ENCODE measurements around the gene RPTN. TPM values are rescaled to one million over a fixed set of nuclear protein-coding genes. Genes with fewer than 3 reads are reported as not detected.

Gene RPTN
- total RNA-seq, 1 experiment from 2014 or later, result not detected

DNA sequence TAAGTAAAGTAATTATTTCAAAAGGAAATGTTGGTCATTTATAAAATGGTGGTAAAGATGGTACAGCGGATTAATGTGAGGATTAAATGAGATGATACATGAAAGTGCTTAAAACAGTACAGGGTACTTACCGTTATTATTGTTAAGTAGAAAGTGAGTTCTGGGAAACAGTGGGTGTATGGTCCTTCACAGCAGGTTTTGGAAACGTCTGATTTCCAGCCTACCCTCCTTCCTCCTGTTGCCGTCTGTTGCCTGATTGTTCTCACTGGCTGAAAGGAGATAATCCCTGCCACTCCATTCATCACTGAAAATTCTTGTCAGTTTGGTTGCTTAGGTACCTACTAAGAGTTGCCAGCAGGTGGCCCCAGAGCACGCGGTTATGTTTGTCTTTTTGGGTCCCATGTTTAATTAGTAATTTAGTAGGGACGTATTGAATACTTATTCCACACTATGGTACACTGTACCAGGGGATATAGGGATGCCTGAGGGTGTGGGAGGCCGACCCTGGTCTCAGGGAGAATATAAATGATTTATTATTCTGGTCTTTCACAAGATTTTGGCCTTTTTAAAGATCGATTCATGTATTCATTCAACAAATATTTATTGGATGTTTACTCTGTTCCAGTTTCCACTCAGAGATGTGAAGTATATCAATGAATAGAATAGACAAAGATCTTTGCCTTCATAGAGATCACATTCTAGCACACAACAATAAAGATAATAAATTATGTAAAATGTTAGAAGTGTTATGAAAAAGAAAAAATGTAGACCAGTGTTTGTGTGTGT, 30.8 kb upstream of the RPTN start:
- H3T11ph ChIP-seq (ENCODE audit: low read length), result no peak overlapping the region
- peak; percentile 44 for DNase-seq
- H3K36me3 Mint-ChIP-seq (ENCODE audit: insufficient read depth in 1 of 3, low read depth in 3 of 3), result peaks cover 0 to 5% (median 0%) of the 10 kb centered on the region in 3 experiments; a peak in 3 of 7 replicates
- H3K27me3 ChIP-seq (ENCODE audit: insufficient read depth, low read length), result no peaks in the 10 kb centered on the region
- no peak overlapping the region for H3K14ac ChIP-seq (ENCODE audit: insufficient read depth, low read length)
- H3K4me2 ChIP-seq (ENCODE audit: insufficient read depth, insufficient read length, low read length), result no peak overlapping the region
- H2BK12ac ChIP-seq (ENCODE audit: insufficient read length, low read depth, low read length), result no peak overlapping the region
- no peak overlapping the region for H3K56ac ChIP-seq (ENCODE audit: insufficient read length, low read depth, low read length)
- H3K27ac Mint-ChIP-seq, result no peak overlapping the region
- no peaks in the 10 kb centered on the region for H3K79me1 ChIP-seq (ENCODE audit: insufficient read depth, low read depth, low read length, poor library complexity, severe bottlenecking)
- no peaks in the 10 kb centered on the region for H4K20me1 ChIP-seq (ENCODE audit: control insufficient read depth, insufficient read depth, insufficient read length)
- H3K79me2 ChIP-seq (ENCODE audit: insufficient read depth, low read length), result no peaks in the 10 kb centered on the region
- no peaks in the 10 kb centered on the region for H3K4me1 Mint-ChIP-seq
- TF ChIP-seq, protein P1, sequence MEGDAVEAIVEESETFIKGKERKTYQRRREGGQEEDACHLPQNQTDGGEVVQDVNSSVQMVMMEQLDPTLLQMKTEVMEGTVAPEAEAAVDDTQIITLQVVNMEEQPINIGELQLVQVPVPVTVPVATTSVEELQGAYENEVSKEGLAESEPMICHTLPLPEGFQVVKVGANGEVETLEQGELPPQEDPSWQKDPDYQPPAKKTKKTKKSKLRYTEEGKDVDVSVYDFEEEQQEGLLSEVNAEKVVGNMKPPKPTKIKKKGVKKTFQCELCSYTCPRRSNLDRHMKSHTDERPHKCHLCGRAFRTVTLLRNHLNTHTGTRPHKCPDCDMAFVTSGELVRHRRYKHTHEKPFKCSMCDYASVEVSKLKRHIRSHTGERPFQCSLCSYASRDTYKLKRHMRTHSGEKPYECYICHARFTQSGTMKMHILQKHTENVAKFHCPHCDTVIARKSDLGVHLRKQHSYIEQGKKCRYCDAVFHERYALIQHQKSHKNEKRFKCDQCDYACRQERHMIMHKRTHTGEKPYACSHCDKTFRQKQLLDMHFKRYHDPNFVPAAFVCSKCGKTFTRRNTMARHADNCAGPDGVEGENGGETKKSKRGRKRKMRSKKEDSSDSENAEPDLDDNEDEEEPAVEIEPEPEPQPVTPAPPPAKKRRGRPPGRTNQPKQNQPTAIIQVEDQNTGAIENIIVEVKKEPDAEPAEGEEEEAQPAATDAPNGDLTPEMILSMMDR (conservative IDR thresholded peaks at IDR 0.05), result peak; percentile 61
- no peak overlapping the region for H3K27ac ChIP-seq (ENCODE audit: insufficient read length, low read depth, low read length)
- no peak overlapping the region for H2AK5ac ChIP-seq (ENCODE audit: insufficient read length, low read length)
- H3K27me3 Mint-ChIP-seq (ENCODE audit: low read depth), result no peaks in the 10 kb centered on the region
- no peak overlapping the region for H2BK5ac ChIP-seq (ENCODE audit: insufficient read length, low read length)
- no peak overlapping the region for H2BK15ac ChIP-seq (ENCODE audit: low read depth, low read length)
- no peak overlapping the region for H3K18ac ChIP-seq (ENCODE audit: insufficient read length, low read depth, low read length)
- H3K9me3 ChIP-seq (ENCODE audit: control insufficient read depth, low read depth, low read length), result peaks cover 39% of the 10 kb centered on the region
- H3K4ac ChIP-seq (ENCODE audit: low read depth, low read length), result no peak overlapping the region
- no peak overlapping the region for H3K9ac ChIP-seq (ENCODE audit: extremely low read depth, insufficient read length, low read length)
- no peak overlapping the region for H2BK120ac ChIP-seq (ENCODE audit: low read depth, low read length, poor library complexity, severe bottlenecking)
- no peaks in the 10 kb centered on the region for H3K23me2 ChIP-seq (ENCODE audit: insufficient read length, low read depth, low read length, poor library complexity, severe bottlenecking)
- no peak overlapping the region for H2BK20ac ChIP-seq (ENCODE audit: low read depth, low read length, poor library complexity, severe bottlenecking)
- H4K91ac ChIP-seq (ENCODE audit: insufficient read length, low read depth, low read length), result no peak overlapping the region
- no peak overlapping the region for H3K23ac ChIP-seq (ENCODE audit: insufficient read length, low read depth, low read length)
- peaks cover 68 to 87% of the 10 kb centered on the region in 2 experiments for H3K9me3 Mint-ChIP-seq
- no peak overlapping the region for H4K5ac ChIP-seq (ENCODE audit: insufficient read length, low read depth, low read length)
- H3K4me1 ChIP-seq (ENCODE audit: insufficient read depth, low read length), result no peaks in the 10 kb centered on the region
- no CpG with 5 or more reads among the region's 9 CpGs for WGBS (ENCODE audit: extremely low coverage, insufficient read length, low lambda C conversion rate)
- H2AFZ ChIP-seq (ENCODE audit: low read length), result no peak overlapping the region
- no peak overlapping the region for H4K8ac ChIP-seq (replicated peaks; ENCODE audit: insufficient read length, low read depth, low read length)
- H3K4me3 Mint-ChIP-seq, result no peak overlapping the region

All from H9 (cell line).